Activated CD4-positive, alpha-beta T cell treated with anti-CD3 and anti-CD28 coated beads for 48 hours (primary cell): ENCODE results near the gene SLC9A8.
"Not testable (repeated sequence)": the region's sequence is repeated elsewhere in the genome, so short reads cannot be mapped to it uniquely, and the experiment has no call there.

Source experiments
- DNase-seq: peaks from one replicate; pipeline ENCODE4 v3.0.0-alpha.2; 2020

Gene SLC9A8

DNA sequence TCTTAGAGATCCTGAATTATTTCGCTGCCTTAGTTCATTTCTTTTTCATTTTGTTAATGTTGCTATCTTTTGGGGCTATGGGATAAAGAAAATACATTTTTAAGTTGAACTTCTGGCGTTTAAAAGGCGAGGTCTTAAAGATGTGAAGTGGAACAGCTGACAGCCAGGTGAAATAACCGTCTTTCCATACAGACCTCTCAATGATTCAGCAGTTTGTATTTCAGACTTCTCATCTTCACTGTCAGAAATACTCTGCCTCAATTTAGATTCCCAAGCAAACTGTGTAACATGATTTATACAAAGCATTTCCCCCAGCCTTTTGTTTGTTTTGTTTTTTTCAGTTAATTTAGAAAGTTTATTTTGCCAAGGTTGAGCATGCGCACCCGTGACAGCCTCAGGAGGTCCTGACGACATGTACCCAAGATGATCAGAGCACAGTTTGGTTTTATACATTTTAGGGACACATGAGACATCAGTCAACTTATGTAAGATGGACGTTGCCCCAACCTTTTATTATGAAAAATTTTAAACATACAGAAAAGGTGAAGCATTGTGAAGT, 40.0 kb downstream of the SLC9A8 start:
- DNase-seq: no peak

DNA sequence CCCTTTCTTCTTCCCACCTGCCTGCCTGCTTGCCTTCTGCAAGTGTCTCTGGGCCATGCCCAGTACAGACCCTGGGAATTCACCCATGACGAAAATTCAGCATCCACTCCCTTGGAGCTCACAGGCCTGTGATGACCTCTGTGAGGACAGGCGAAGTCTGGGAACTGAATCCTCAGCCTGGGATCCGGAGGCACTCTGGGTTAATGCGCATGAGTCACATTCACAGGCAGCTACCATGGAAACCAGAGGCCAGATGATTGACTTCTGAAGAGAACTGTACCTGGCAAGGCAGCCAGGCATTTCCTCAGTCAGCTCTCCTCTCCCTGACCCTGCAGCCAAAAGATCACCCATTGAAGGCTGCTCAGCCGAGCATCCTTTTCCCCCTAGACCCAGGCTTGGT, 41.0 kb downstream of the SLC9A8 start:
- DNase-seq: no peak

DNA sequence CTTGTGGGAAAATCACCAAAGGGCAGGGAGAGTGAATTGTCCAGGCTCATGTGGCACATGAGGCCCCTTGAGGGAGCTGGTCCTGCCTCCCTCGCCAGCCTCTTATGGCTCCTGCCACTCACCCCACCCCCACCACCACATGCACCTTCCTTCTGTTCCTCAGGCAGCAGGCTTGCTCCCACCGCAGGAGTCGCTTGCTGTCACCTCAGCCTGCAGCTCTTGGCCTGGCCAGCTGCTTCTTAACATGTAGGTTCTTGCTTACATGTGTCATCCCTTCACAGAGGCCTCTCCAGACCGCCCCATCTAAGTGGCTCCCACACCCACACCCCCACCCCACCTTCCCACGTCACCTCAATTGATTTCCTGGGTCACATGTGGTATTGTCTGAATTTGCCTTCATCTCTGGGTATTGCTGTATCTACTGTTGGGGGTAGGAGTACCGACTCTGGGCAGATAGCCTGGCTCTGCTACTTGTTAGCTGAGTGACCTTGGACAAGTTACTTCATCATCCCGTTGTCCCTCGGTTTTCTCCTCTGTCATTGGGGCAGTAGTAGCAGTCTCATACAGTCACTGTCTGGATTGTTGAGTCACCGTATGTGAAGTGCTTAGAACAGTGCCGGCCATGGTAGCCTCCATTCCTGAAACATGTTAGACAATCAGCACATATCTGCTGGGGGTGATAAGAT, 41.7 kb downstream of the SLC9A8 start:
- no peak for DNase-seq

DNA sequence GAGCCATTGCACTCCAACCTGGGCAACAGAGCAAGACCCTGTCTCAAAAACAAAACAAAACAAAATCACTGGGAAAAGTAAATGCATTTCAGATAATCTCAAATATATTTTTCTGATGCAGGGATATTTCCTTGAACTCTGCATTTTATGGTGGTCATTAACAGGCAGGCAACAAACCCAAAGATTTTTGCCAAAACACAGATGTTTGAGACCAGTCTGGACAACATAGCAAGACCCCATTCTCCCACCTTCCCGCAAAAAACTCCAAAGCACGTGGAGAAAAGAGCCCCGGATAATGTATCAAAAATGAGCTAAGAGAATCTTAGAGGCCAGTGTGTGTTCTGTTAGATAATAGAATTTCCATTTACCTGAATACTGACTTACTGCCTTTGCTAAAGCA, 44.3 kb downstream of the SLC9A8 start:
- DNase-seq: no peak

DNA sequence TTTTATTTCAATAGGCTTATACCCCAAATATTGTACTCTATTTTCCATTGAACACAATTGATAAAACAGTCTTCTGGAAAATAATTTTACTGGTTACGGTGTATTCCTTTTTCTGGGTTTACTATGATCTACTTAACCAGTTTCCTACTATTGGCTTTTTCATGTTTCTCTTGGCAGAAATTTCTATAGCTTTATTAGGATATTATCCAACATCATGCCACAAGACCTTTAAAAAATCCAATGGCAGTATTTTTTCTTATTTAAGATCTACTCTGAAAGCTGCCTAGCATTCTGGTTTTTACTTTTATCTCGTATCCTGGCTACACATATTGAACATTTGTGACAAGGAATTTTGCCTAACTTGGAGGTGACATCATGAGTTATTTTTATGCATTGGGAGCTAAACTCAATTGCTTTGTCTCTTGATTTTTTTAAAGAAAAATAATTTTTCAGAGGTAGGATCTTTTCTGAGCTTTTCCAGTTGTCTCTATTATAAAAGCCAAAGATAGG, 45.5 kb downstream of the SLC9A8 start:
- no peak for DNase-seq

DNA sequence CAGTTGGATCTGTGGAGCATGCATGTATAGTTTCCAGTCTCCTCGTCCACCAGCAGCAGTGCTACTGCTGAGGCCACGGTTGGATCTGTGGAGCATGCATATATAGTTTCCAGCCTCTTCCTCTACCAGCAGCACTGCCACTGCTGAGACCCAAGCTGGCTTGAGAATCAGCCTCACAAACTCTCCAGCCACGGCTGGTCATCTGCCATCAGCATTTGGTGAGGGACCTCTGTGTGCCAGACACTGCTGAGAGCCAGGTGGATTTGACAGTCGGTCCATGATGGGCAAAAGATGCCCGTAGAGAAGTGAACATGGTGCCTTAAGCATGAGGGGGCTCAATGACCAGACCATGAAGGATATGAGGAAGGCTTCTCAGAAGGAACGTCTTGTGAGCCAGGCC, 46.4 kb downstream of the SLC9A8 start:
- DNase-seq: no peak

DNA sequence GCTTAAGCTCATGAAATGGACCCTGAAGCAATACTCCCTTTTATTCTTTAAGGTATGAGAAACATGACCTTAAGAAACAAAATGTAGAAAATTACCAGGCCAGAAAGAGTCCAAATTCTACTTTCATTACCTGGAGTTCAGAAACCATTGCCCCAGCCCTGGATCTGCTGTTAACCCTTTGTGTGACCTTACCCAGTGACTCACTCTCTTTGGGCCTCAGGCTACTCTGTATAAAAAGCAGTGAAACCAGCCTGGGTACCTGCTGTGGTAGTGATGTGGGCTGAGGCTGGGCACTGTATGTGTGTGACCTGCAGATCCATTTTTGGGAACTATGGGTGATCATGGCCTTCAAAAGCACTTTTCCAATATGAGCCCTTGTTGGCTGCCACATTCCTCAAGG, 47.2 kb downstream of the SLC9A8 start:
- DNase-seq: no peak

DNA sequence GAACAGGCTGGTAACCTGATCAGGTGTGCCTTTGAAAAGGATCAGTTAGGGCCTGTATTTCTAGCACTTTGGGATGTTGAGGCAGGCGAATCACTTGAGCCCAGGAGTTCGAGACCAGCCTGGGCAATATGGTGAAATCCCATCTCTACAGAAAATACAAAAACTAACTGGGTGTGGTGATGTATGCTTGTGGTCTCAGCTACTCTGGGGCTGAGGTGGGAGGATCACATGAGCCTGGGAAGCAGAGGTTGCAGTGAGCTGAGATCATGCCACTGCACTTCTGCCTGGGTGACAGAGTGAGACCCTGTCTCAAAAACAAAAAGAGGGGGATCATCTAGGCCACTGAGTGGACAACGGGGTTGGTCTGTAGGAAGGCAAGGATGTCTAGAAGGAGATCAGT, 48.6 kb downstream of the SLC9A8 start:
- DNase-seq: not testable (repeated sequence)

DNA sequence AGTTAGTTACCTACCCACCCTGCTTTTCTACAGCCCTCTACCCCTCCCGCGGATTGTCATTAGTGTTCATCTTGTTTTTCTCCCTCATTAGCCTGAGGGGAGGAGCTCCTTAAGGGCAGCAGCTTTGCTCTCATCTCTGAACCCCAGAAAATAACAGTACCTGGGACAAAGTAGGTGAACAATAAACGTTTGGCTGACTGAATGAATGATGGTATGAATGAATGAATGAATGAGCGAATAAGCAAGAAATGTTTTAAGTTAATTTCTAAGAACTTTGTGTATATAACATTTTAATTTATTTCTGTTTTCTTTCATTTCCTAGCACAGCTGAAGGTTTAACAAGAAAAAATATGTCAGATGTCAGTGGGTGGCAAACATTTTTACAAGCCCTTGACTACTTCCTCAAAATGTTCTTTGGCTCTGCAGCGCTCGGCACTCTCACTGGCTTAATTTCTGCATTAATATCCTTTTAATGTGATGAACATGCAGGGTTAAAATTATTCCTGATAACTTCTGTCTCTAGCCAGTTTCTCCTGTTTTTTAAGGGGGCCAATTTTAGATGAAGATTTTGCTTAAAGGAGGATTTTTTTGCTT, 50.1 kb downstream of the SLC9A8 start:
- DNase-seq: no peak

DNA sequence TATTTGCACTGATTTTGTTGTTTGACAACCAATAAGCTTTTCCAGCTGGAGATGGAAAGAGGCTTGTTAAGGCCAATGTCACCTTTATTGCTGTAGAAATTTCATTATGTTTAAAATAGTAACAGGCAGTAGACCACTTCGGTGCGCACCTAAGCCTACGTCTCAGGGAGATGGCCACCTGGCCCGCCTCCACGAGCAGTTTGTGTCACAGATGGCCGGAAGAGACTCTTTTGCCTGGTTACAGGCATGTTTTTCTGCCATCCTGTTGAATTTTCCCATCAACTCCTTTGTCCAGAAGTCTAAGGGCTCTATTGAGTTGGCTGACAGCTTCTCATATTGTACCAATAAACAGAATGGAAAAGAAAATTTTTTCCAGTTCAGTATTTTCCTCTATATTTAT, 51.0 kb downstream of the SLC9A8 start:
- no peak for DNase-seq

DNA sequence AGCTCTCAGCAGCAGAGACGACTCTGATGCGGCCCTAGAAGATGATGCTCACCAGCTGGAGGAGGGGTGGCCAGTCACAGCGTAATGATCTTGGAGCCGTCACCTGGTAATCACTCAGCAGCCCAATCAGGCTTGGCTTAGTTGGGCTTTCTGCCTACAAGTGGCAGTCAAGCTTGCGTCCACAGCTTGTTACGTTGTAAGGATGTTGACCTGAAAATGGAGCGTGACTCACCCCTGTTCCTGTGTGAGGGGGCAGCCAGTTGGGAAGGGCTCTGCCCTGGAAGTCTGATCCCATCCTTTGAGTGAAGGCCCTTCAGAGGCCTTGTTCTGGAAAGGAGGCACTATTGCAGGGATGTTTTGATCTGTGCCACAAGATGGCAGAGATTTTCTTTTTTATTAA, 52.9 kb downstream of the SLC9A8 start:
- no peak for DNase-seq

DNA sequence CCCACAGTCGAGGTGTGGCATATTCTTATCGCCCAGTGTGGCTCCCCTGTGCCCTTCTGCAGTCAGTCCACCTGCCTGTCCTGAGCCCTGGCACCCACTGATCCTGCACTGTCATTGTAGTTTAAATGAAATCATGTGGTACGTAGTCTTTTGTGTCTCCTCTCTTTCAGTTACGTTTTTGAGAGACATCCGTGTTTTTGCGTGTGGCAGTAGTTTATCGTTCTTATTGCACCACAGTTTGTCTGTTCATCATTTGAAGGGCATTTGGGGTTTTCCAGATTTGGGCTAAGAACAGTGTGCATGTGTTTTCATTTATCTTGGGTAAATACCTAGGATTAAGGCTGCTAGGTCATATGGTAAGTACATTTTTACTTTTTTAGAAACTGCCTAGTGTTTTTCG, 53.4 kb downstream of the SLC9A8 start:
- no peak for DNase-seq

DNA sequence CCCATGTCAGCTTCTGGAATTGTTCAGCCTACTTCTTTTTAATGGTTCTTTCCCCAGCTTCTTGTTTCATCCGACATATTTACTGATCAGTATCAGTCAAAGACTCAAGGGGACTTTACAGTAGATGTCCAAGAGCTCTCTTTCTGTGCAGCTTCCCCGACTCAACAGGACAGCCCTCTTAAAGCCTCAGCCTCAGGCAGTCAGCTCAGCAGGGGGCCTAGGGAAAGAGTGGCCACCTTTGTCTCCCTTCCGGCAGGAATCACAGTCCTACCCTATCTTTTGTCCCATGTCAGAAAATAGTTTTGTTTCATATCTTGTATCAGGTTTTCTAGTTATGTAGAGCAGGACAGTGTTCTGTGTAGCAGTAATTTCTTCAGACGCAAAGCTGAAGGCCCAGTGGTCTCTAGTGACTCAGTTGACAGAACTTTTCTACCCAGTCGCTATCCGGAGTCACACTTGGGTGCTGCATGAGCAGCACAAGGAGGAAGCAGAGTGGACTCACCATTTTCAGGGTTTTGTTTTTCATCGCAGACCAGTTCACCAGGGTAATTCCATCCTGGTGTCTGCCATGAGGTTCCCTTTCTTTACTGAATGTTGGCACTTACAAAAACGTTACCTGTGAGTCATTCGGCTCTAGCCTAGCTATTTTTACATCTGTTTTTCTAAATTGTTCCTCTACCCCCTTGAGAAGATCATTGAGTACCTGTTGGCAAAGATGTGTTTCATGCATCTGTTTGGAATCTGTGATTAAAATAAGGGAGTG, 55.0 kb downstream of the SLC9A8 start:
- DNase-seq: no peak

DNA sequence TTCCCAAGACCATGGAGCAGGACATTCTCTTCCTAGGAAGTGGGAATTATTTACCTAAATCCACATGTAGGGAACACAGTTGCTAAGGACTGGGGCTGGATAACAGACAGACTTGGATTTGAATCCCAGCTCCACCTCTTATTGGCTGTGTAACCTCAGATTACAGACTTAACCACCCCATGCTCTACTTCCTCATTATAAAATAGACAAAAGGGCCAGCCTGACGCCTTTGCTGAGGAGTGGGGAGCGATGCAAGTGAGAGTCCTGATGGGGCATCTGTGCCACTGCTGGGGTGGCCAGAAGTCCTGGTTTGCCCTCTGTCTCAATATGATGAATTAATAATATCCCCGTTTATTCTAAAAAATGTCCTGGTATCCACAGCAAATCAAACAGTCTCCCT, 55.9 kb downstream of the SLC9A8 start:
- no peak for DNase-seq

DNA sequence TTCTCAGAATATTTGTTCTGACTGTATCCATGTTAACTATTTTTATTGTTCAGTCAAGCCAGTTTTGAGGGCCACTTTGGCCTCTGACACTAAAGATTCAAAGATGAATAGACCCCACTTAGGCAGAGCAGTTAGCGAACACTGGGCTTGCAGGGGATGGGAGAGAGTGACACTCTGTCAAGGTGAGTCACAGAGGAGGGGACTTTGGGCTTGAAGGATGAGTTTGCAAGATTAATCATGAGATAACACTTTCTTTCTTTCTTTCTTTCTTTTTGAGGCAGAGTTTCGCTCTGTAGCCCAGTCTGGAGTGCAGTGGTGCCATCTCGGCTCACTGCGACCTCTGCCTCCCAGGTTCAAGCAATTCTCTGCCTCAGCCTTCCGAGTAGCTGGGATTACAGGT, 56.3 kb downstream of the SLC9A8 start:
- no peak for DNase-seq

DNA sequence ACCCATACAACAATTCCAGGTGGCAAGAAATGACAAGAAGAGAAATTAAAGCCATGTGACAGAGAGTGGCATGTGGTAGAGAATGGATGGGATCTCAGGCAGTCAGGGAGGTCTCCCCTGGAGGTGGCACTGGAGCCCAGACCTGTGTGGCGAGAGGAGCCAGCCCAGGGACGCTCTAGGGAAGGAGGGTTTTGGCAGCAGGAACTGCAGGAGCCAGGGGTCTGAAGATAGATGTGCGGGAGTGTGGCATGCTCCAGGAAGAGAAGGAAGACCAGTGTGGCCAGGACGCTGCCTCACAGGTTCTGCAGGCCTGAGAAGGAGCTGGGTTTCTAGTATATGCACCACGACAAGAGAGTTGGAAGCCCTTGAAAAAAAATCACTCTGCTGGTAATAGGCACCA, 57.6 kb downstream of the SLC9A8 start:
- no peak for DNase-seq

DNA sequence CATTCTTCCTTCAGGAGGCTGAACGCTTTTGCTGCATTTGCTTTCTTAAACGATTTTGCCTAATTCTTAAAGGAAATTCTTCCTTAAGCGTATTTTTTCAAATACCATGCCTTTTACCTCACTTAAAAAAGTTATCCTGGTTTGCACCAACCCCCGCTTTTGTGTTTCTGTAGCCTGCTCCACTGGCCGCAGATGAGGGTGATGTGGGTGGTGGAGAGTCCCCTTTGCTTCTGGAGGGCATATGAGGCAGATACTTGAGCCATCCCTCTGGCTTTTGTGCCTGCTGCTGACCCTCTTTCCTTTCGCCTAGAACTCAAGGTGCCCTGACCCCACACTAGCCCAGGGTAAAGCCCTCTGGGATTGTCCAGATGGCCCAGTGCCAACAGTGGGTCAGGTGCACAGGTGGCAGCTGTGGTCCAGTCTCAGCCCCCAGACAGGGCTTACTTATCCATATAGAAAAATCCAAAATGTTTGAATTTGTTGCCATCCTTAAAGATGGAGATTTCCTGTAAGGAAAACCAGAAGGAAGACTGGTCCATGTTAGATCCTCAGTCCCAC, 58.8 kb downstream of the SLC9A8 start:
- DNase-seq: no peak

DNA sequence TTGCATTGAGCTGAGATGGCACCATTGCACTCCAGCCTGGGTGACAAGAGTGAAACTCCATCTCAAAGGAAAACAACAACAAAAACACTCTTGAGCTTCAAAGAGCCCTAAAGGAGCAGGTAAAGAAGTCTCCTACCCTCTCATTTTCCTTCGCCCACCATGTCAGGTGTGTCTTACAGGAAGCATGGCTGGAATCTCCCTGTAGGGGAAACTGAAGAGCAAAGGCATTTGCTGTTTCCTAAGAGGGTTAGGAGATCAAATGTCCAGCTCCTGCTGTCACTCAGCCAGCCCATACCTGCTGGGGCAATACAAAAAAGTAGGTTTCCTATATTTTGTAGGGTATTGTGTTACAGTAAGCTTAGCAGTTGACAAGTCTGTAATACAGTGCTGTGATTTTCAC, 59.4 kb downstream of the SLC9A8 start:
- no peak for DNase-seq

DNA sequence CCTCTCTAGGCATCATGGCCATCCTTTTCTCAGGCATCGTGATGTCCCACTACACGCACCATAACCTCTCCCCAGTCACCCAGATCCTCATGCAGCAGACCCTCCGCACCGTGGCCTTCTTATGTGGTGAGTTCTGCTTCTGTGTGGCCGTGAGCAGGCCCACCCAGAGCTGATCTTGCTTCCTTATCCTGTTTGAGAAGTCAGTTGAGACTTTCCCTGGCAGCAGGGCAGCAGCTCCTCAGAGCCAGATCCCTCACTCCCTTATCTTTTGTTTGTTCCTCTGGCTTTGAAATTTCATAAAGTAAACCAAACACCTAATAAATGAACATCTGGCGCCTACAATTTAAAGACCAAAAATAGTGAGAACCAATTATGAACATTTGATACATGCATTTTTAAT, 62.1 kb downstream of the SLC9A8 start:
- DNase-seq: no peak

DNA sequence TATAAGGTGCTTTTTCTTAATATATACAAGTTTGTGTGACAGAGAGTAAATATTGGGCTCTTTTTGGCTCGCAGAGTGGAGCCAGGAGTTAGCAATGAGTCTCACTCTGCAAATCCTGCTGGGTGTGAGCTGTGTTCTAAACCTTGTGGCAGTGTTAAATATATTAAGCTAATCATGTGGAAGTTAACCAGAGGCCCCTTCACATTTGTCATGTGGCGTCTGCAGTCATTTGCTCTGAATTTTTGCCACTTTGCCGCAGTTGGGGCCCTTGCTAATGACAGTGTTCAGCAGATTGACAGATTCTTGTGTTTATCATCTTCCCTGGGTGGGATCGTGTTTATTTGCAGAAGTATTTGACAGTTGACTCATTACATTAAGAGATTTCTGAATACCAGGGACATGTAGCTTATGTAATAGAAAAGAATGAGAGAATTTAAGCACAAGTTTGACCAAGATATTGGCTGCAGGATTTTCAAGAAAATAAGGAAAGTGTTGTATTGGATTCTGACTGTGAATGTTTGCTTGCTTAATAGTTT, 64.8 kb downstream of the SLC9A8 start:
- DNase-seq: no peak

DNA sequence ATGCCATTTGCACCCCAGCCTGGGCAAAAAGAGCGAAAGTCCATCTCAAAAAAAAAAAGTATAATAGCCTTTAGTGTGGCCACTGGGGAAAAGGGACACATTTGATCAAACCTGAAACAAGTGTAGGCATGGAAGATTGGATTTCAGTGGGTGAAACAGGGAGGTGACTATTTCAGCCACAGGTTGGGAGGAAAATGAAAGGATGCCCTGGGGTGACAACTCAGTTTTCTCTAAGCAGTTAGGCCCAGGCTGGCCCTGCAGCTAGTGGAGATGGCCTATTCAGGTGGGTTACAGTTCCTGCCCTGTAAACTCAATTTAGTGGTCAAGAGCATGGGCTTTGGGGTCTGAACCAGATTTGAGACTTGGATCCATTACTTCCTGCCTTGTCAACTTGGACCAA, 66.3 kb downstream of the SLC9A8 start:
- no peak for DNase-seq

DNA sequence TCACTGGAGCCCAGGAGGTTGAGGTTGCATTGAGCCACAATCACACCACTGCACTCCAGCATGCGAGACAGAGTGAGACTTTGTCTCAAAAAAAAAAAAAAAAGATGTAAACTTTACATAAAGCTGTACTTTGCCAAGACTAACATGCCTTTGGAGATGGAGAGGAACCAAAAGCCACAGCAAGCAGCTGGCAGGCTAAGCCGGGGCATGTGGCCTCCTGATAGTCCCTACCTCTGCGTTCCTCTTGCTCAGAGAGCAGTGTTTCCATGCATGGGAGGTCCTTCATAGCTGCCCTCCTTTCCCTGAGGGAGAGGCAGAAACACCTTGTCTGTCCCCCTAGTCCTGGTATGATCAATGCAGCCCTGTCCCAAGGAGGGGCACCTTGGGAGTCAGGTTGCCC, 67.5 kb downstream of the SLC9A8 start:
- DNase-seq: no peak

DNA sequence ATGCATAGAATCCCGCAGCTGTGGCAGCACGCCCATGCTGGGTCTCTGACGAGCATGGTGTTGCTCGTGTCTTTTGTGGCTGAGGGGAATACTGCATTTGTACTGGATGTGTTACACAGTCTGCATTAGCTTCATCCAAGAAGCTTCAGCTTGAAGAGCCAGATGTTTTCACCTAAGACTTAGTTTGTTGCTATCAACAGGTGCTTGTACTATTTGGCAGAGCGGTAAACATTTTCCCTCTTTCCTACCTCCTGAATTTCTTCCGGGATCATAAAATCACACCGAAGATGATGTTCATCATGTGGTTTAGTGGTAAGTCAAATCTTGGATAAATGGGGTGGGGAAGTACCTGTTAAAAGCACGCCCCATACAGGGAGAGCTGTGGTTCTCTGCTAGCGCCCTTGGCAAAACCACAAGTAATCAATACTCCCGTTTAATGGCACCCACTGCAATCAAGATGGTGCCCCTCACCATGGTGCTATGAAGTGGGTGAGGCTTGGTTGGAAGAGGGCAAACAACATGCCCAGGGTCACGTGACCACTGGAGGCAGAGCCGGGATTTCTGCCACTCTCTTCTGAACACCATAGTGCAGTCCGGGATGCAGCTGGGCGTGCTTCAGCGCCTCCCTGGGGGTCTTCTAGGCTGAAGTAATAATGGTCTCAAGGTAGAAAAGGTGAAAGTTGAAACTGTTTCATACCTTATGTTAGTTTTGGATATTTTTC, 68.3 kb downstream of the SLC9A8 start:
- no peak for DNase-seq
